K562 (cell line): ENCODE results near the gene LSM8. TPM values are rescaled to one million over a fixed set of nuclear protein-coding genes. Genes with fewer than 3 reads are reported as not detected.

Source experiments
- ATAC-seq: fragments of 200-7000 bp; cut with Tn5 transposase; 3 replicates; pipeline ENCODE4 v1.9.1; 2020; ENCODE audit warnings: moderate library complexity
- BruUV-seq: library from RNA; stranded (reverse); fragments of 400-500 nt; replicated peaks from 2 replicates; lab custom pipeline; 2021; lab: Mats Ljungman, UMichigan
- CTCF ChIA-PET: fragments of 300-600 bp; formaldehyde crosslinking; extraction: SDS; loops from one replicate; lab custom pipeline; 2021; ENCODE audit warnings: low intra/inter-chr PET ratio; lab: Yijun Ruan, JAX
- POLR2A ChIA-PET: fragments of 300-600, 350-650 bp; sonication (Branson Sonifier 250); formaldehyde crosslinking; extraction: SDS; loops from one replicate; lab custom pipeline; 2021; ENCODE audit warnings: antibody characterized with exemption, inconsistent platforms; lab: Yijun Ruan, JAX
- DNase-seq, 4 experiments: peaks; one replicate each; pipeline versions ENCODE4 v3.0.0 to v3.0.0-alpha.2; 2011 to 2018; ENCODE audit warnings: low spot score in 3 of 4, mixed read lengths in 3 of 4; ENCODE audit errors: extremely low read depth in 1 of 4
- FAIRE-seq: peaks from 2 replicates; lab custom pipeline; 2011; peaks lifted over from hg19 to GRCh38; lab: Jason Lieb, UNC
- H2AFZ ChIP-seq: 2 replicates; pipeline ENCODE4 v1.6.0; 2011; ENCODE audit warnings: low read depth, low read length, control low read depth, inconsistent platforms
- H3K27ac ChIP-seq: fragments of 200-600 bp; 3 replicates; pipeline ENCODE4 v1.8.0; 2011; ENCODE audit warnings: low read depth, mild to moderate bottlenecking, control low read depth, inconsistent platforms, low read length, moderate library complexity, mixed read lengths; ENCODE audit errors: extremely low read depth
- H3K27me3 ChIP-seq, 2 experiments: fragments of 300-600 bp in 1 of 2; 2 replicates in 1 of 2; 3 replicates in 1 of 2; pipeline versions ENCODE4 v1.6.0 to v1.8.0; 2011; ENCODE audit warnings: inconsistent platforms in 2 of 2, low read length in 2 of 2, mild to moderate bottlenecking in 1 of 2, mixed read lengths in 1 of 2, moderate library complexity in 1 of 2; ENCODE audit not compliant: control insufficient read depth in 2 of 2, insufficient read depth in 2 of 2
- H3K36me3 ChIP-seq: fragments of 300-600 bp; 3 replicates; pipeline ENCODE4 v1.8.0; 2011; ENCODE audit warnings: mild to moderate bottlenecking, low read length, inconsistent platforms; ENCODE audit not compliant: control insufficient read depth, insufficient read depth
- H3K4me1 ChIP-seq, 2 experiments: fragments of 200-600 bp in 1 of 2; replicated peaks in 1 of 2; 2 replicates in 1 of 2; 3 replicates in 1 of 2; pipeline versions ENCODE4 v1.5.1 to v1.8.0; 2011; ENCODE audit warnings: inconsistent platforms in 2 of 2, low read length in 2 of 2, mild to moderate bottlenecking in 1 of 2, mixed read lengths in 1 of 2, moderate library complexity in 1 of 2; ENCODE audit not compliant: control insufficient read depth in 2 of 2, insufficient read depth in 2 of 2
- H3K4me2 ChIP-seq: 2 replicates; pipeline ENCODE4 v1.6.1; 2011; ENCODE audit warnings: low read length, control low read depth, inconsistent platforms, mixed read lengths; ENCODE audit not compliant: insufficient read depth
- H3K4me3 ChIP-seq: fragments of 200-600 bp; sonication (generic), shearing (Covaris generic); 2 replicates; pipeline ENCODE4 v1.5.1; 2016; ENCODE audit warnings: control low read depth, inconsistent platforms
- H3K79me2 ChIP-seq: fragments of 200-600 bp; 3 replicates; pipeline ENCODE4 v1.8.0; 2011; ENCODE audit warnings: low read length, inconsistent platforms; ENCODE audit not compliant: control insufficient read depth, insufficient read depth
- H3K9ac ChIP-seq, 2 experiments: 2 replicates each; pipeline versions ENCODE4 v1.6.0 to v1.6.1; 2011; ENCODE audit warnings: low read depth in 2 of 2, low read length in 2 of 2, control low read depth in 1 of 2, inconsistent platforms in 1 of 2, mild to moderate bottlenecking in 1 of 2, mixed read lengths in 1 of 2; ENCODE audit not compliant: insufficient read depth in 1 of 2
- H3K9me1 ChIP-seq: one replicate; pipeline ENCODE4 v1.6.0; 2011; ENCODE audit warnings: inconsistent platforms, mild to moderate bottlenecking, low read length, moderate library complexity; ENCODE audit not compliant: control insufficient read depth, insufficient read depth
- H3K9me3 ChIP-seq: replicated peaks from 2 replicates; pipeline ENCODE4 v1.5.1; 2011; ENCODE audit warnings: low read depth, low read length, inconsistent platforms; ENCODE audit not compliant: control insufficient read depth, insufficient read depth
- H4K20me1 ChIP-seq: replicated peaks from 2 replicates; pipeline ENCODE4 v1.6.1; 2011; ENCODE audit warnings: low read length, inconsistent platforms, mixed read lengths; ENCODE audit not compliant: control insufficient read depth, insufficient read depth
- FOXA3 ChIP-seq, 2 experiments: fragments of 450-650 bp in 1 of 2; sonication (generic) in 1 of 2; formaldehyde crosslinking; IDR thresholded peaks in 1 of 2; conservative IDR thresholded peaks in 1 of 2; 2 replicates each; pipeline versions ENCODE4 v1.4.0 to v1.8.0; 2020 to 2022; ENCODE audit warnings: mild to moderate bottlenecking in 2 of 2, missing genetic modification reagents in 1 of 2
- GATA2 ChIP-seq: sonication (generic); formaldehyde crosslinking; IDR thresholded peaks from 2 replicates; pipeline ENCODE4 v1.4.0; 2020; ENCODE audit warnings: mild to moderate bottlenecking, missing genetic modification reagents
- NFRKB ChIP-seq: fragments of 450-650 bp; IDR thresholded peaks from 2 replicates; pipeline ENCODE4 v1.6.1; 2016; ENCODE audit warnings: low read depth
- POLR2AphosphoS5 ChIP-seq: IDR thresholded peaks from 2 replicates; pipeline ENCODE4 v1.6.1; 2011; ENCODE audit warnings: mild to moderate bottlenecking, low read depth, low read length, moderate library complexity; ENCODE audit not compliant: control insufficient read depth, insufficient read depth
- RBM14 ChIP-seq: fragments of 200-400 bp; formaldehyde crosslinking; IDR thresholded peaks from 2 replicates; pipeline ENCODE4 v1.6.1; 2018; ENCODE audit warnings: low read depth, mild to moderate bottlenecking, low read length, moderate library complexity, borderline replicate concordance; ENCODE audit not compliant: insufficient read depth
- SLC30A9 ChIP-seq: fragments of 250-450 bp; sonication (Bioruptor Pico); IDR thresholded peaks from 2 replicates; pipeline ENCODE4 v1.8.0; 2022; ENCODE audit warnings: mild to moderate bottlenecking, moderate library complexity
- ZC3H4 ChIP-seq: sonication (generic); formaldehyde crosslinking; IDR thresholded peaks from 2 replicates; pipeline ENCODE4 v1.9.0; 2021; ENCODE audit warnings: missing genetic modification reagents, borderline replicate concordance
- ZNF23 ChIP-seq: fragments of 250-450 bp; sonication (Bioruptor Pico); IDR thresholded peaks from 2 replicates; pipeline ENCODE4 v1.4.0; 2020; ENCODE audit warnings: mild to moderate bottlenecking
- WGBS: fragments of 100-300 bp; shearing (Covaris generic); methylation state at CpG from one replicate; pipeline ENCODE4 v1.1.6; 2016; ENCODE audit warnings: low coverage, mixed read lengths; ENCODE audit not compliant: insufficient coverage; ENCODE audit errors: missing lambda C conversion rate; 5-methylcytosine and 5-hydroxymethylcytosine counted together
- in situ Hi-C: fragments of 300-500 bp; cut with MboI; formaldehyde crosslinking; loops from 4 replicates; pipeline ENCODE4 v1.15.0; 2018; ENCODE audit warnings: inconsistent platforms, mixed read lengths
- intact Hi-C: fragments of 100-400 bp; cut with micrococcal nuclease; formaldehyde crosslinking; loops from 2 replicates; pipeline ENCODE4 v1.14.2; 2022
- polyA plus RNA-seq, 8 experiments: library from polyadenylated mRNA; depleted of rRNA in 4 of 8; stranded (reverse) in 5 of 8; unstranded in 3 of 8; fragments of >200 nt; fragmentation: Nextera tagmentation in 2 of 8; fragmentation: Illumina TruSeq in 1 of 8; extraction: Ambion mirVana in 2 of 8; extraction: Trizol in 1 of 8; gene quantifications; 2 replicates each; pipeline versions ENCODE4 v1.2.1 to v1.2.3, GENCODE V29; 2011 to 2014; ENCODE audit warnings: inconsistent platforms in 1 of 8, missing spikeins in 1 of 8
- total RNA-seq, 7 experiments: library from RNA; depleted of rRNA in 6 of 7; stranded (reverse); fragments of >200 nt in 6 of 7; fragmentation: Illumina TruSeq in 2 of 7; extraction: Trizol in 2 of 7; gene quantifications; 2 replicates each; pipeline versions ENCODE4 v1.2.1 to v1.2.3, GENCODE V29; 2011 to 2021; ENCODE audit warnings: low replicate concordance in 1 of 7
- TF ChIP-seq, protein P1 (sequence below), 3 experiments: IDR thresholded peaks in 2 of 3; conservative IDR thresholded peaks in 1 of 3; 2 replicates each; pipeline ENCODE4 v1.5.1; 2011 to 2012; ENCODE audit warnings: low read length in 3 of 3, mild to moderate bottlenecking in 3 of 3, control low read depth in 2 of 3, improper control_type of control experiment in 1 of 3, inconsistent platforms in 1 of 3, low read depth in 1 of 3, mixed read lengths in 1 of 3, moderate library complexity in 1 of 3; ENCODE audit not compliant: insufficient read depth in 2 of 3
- TF ChIP-seq, protein P2 (sequence below), 2 experiments: IDR thresholded peaks in 1 of 2; conservative IDR thresholded peaks in 1 of 2; 2 replicates each; pipeline ENCODE4 v1.6.1; 2016; ENCODE audit warnings: low read depth in 2 of 2, mild to moderate bottlenecking in 1 of 2, missing compliant biosample characterization in 1 of 2, missing genetic modification characterization in 1 of 2, moderate library complexity in 1 of 2

Gene LSM8
- total and polyA plus RNA-seq, 9 of the 15 experiments (the other 6 are each of a cell fraction or from before 2014, with no cell fraction given): 81.5 to 340 (median 180) TPM

DNA sequence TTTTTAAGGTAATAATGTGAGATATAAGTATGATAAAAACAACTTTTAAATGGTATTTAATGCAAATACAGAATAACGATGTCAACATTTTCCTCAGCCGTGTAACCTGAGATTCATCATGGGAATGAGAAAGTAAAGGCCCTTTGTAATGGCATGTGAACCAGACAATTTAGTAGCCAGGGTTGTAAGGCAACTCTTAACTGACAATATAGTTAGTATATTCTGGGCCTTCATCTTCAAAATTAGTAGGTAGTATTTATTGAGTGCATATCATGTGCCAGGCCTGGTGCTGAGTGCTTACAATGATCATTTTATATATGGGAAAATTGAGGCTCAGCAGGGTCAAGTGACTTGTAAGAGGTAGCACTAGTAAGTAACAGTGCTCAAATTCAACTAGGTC lies 10.6 kb downstream of the LSM8 start (continued):
- TF ChIP-seq, protein P1, sequence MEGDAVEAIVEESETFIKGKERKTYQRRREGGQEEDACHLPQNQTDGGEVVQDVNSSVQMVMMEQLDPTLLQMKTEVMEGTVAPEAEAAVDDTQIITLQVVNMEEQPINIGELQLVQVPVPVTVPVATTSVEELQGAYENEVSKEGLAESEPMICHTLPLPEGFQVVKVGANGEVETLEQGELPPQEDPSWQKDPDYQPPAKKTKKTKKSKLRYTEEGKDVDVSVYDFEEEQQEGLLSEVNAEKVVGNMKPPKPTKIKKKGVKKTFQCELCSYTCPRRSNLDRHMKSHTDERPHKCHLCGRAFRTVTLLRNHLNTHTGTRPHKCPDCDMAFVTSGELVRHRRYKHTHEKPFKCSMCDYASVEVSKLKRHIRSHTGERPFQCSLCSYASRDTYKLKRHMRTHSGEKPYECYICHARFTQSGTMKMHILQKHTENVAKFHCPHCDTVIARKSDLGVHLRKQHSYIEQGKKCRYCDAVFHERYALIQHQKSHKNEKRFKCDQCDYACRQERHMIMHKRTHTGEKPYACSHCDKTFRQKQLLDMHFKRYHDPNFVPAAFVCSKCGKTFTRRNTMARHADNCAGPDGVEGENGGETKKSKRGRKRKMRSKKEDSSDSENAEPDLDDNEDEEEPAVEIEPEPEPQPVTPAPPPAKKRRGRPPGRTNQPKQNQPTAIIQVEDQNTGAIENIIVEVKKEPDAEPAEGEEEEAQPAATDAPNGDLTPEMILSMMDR (IDR thresholded peaks at IDR 0.05 in 2 of 3, conservative IDR thresholded peaks at IDR 0.05 in 1 of 3; ENCODE audit: insufficient read depth in 2 of 3, low read depth in 1 of 3, low read length in 3 of 3): no peak
- TF ChIP-seq RBM14 (no peak), NFRKB (no peak), ZC3H4 (CRISPR knock-in tag) (no peak), POLR2AphosphoS5 (no peak)

DNA sequence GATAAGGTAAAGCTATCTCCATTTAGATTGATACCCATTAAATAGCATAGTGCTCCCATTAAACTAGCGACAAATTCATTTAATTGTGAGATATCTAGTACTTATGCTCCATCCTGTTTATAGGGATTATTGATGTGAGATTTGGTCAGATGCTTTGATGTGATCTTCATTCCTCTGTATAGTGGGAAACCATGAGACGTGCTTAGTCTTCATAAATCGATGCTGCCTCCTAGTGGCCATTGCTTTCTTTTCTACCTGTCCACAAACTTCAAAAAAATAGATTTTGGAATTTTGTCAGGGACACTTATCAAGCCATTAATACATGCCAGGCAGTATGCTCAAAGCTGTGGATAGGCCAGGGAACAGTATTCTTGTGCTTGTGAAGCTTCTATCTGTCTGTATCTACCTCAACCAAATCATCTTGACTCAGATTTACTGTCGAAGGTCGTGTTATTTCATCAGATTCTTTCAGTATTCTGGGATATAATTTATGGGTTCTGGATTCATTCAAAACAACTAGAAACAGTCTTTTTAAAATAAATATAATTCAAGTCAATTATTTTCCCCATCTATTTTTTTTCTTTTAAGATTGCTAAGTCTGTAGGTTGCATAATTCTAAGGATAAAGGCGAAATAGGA lies 12.0 kb downstream of the LSM8 start:
- WGBS: 46% methylated on average over 6 of the region's 6 CpGs
- peaks cover 28% of the 10 kb centered on the region; the same call in 2 of the 3 replicates for H3K36me3 ChIP-seq
- H3K4me3 ChIP-seq: no peak overlapping the region
- no TSS peak for BruUV-seq
- no peaks in the 10 kb centered on the region for H4K20me1 ChIP-seq
- POLR2A ChIA-PET: interaction anchor here (1.2 to 1.3 kb wide), 2 partner anchors 10 to 12 kb away, joined by 5 read pairs; partner anchors contain the start of gene LSM8
- no peaks in the 10 kb centered on the region for H3K4me1 ChIP-seq
- no peak overlapping the region for H3K9ac ChIP-seq
- H3K9me3 ChIP-seq: no peaks in the 10 kb centered on the region
- H3K27ac ChIP-seq: no peak overlapping the region
- H2AFZ ChIP-seq: no peak overlapping the region
- CTCF ChIA-PET: interaction anchor here (1.0 to 1.8 kb wide), 3 partner anchors 445 to 983 kb away, joined by 4 to 8 read pairs (median 5); no protein-coding TSS in a partner anchor
- no peaks in the 10 kb centered on the region for H3K9me1 ChIP-seq
- ATAC-seq (peak; percentile 89), DNase-seq (peak; percentile 55 to 82 (median 58)), FAIRE-seq (peak; percentile 61)
- intact Hi-C loops (loop anchor here (2.0 to 5.0 kb wide), 2 partner anchors 44 to 737 kb away; no protein-coding TSS in a partner anchor), in situ Hi-C loops (loop anchor here (25.0 kb wide), 1 partner anchor 1234 kb away; the partner anchor contains the start of gene ST7)
- H3K27me3 ChIP-seq: no peaks in the 10 kb centered on the region
- H3K79me2 ChIP-seq: no peaks in the 10 kb centered on the region
- H3K4me2 ChIP-seq: no peak overlapping the region
- TF ChIP-seq SLC30A9 (no peak), ZNF23 (peak; percentile 50; the same call in 1 of the 2 replicates), FOXA3 (CRISPR knock-in tag; conservative IDR thresholded peaks at IDR 0.05 in 1 of 2, IDR thresholded peaks at IDR 0.05 in 1 of 2) (0 out of 4 replicates have a peak, but pooled peaks of 1 of the 2 experiments have one; percentile 20), GATA2 (CRISPR knock-in tag) (0 out of 2 replicates have a peak, but pooled peaks have one; percentile 31)
- TF ChIP-seq, protein P2, sequence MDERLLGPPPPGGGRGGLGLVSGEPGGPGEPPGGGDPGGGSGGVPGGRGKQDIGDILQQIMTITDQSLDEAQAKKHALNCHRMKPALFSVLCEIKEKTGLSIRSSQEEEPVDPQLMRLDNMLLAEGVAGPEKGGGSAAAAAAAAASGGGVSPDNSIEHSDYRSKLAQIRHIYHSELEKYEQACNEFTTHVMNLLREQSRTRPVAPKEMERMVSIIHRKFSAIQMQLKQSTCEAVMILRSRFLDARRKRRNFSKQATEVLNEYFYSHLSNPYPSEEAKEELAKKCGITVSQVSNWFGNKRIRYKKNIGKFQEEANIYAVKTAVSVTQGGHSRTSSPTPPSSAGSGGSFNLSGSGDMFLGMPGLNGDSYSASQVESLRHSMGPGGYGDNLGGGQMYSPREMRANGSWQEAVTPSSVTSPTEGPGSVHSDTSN (CRISPR knock-in tag; IDR thresholded peaks at IDR 0.05; ENCODE audit: low read depth): no peak
- TF ChIP-seq, protein P2 (tag; conservative IDR thresholded peaks at IDR 0.05; ENCODE audit: low read depth): peak; percentile 48; the same call in 1 of the 2 replicates
- TF ChIP-seq, protein P1 (IDR thresholded peaks at IDR 0.05 in 2 of 3, conservative IDR thresholded peaks at IDR 0.05 in 1 of 3; ENCODE audit: insufficient read depth in 2 of 3, low read depth in 1 of 3, low read length in 3 of 3): peak; percentile 54 to 88 (median 86)
